Measurements from ENCODE around the gene CTPS1. TPM values are rescaled to one million over a fixed set of nuclear protein-coding genes. Genes with fewer than 3 reads are reported as not detected.

Gene CTPS1
- total and polyA plus RNA-seq, 2 experiments from 2014 or later, result 31.8 to 93.9 TPM

DNA sequence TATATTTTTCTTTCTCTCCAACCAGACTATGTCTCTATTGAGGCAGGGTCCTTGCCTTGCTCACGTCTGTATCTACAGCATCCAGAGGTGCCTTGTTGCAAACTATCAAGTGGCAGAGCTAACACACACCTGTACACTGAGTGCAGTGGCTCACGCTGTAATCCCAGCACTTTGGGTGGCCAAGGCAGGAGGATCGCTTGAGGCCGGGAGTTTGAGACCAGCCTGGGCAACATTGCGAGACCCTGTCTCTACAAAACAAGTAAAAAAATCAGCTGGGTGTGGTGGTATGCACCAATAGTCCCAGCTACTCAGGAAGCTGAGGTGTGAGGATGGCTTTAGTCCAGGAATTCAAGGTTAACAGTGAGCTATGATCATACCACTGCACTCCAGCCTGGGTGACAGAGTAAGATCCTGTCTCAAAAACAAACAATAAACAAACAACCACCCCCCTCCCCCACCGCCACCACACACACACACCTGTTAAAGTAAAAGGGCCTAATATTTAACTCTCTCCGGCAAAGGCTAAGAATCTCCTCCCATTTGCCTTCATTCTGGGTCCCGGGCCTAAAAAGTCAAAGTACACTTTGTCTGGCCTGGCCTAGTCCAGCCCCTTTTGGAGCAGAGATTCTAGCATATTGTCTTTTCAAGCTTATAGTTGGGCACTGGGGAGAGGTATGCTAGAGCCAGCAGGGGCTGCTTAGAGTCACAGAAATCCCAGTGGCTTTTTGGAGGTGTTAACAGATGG, 51.5 kb downstream of the CTPS1 start:
- Mint-ChIP-seq H3K9me3 (no peaks in the 10 kb centered on the region), H3K4me3 (no peak overlapping the region), H3K27me3 (ENCODE audit: insufficient read depth, low read depth, poor library complexity) (peaks cover 4% of the 10 kb centered on the region), H3K27ac (no peak overlapping the region), H3K36me3 (ENCODE audit: low read depth) (peaks cover 30% of the 10 kb centered on the region), H3K4me1 (peaks cover 17% of the 10 kb centered on the region)
- Histone ChIP-seq H3K9me2 (ENCODE audit: insufficient read depth) (no peaks in the 10 kb centered on the region), H3K4me2 (no peak overlapping the region), H4K20me1 (replicated peaks; ENCODE audit: insufficient read depth) (no peaks in the 10 kb centered on the region), H3K79me2 (replicated peaks; ENCODE audit: insufficient read depth) (no peaks in the 10 kb centered on the region), H3K27ac (ENCODE audit: low read depth) (no peak overlapping the region), H2AFZ (no peak overlapping the region), H3F3A (replicated peaks; ENCODE audit: low read depth) (no peaks in the 10 kb centered on the region), H3K4me3 (no peak overlapping the region), H3K4me1 (ENCODE audit: insufficient read depth) (peaks cover 6% of the 10 kb centered on the region; the same call in 1 of the 2 replicates), H3K27me3 (ENCODE audit: insufficient read depth) (no peaks in the 10 kb centered on the region), H3K36me3 (ENCODE audit: insufficient read depth) (no peaks in the 10 kb centered on the region)
- DNase-seq (ENCODE audit: low spot score) (no peak), ATAC-seq (no peak)
- TF ChIP-seq, protein P1, sequence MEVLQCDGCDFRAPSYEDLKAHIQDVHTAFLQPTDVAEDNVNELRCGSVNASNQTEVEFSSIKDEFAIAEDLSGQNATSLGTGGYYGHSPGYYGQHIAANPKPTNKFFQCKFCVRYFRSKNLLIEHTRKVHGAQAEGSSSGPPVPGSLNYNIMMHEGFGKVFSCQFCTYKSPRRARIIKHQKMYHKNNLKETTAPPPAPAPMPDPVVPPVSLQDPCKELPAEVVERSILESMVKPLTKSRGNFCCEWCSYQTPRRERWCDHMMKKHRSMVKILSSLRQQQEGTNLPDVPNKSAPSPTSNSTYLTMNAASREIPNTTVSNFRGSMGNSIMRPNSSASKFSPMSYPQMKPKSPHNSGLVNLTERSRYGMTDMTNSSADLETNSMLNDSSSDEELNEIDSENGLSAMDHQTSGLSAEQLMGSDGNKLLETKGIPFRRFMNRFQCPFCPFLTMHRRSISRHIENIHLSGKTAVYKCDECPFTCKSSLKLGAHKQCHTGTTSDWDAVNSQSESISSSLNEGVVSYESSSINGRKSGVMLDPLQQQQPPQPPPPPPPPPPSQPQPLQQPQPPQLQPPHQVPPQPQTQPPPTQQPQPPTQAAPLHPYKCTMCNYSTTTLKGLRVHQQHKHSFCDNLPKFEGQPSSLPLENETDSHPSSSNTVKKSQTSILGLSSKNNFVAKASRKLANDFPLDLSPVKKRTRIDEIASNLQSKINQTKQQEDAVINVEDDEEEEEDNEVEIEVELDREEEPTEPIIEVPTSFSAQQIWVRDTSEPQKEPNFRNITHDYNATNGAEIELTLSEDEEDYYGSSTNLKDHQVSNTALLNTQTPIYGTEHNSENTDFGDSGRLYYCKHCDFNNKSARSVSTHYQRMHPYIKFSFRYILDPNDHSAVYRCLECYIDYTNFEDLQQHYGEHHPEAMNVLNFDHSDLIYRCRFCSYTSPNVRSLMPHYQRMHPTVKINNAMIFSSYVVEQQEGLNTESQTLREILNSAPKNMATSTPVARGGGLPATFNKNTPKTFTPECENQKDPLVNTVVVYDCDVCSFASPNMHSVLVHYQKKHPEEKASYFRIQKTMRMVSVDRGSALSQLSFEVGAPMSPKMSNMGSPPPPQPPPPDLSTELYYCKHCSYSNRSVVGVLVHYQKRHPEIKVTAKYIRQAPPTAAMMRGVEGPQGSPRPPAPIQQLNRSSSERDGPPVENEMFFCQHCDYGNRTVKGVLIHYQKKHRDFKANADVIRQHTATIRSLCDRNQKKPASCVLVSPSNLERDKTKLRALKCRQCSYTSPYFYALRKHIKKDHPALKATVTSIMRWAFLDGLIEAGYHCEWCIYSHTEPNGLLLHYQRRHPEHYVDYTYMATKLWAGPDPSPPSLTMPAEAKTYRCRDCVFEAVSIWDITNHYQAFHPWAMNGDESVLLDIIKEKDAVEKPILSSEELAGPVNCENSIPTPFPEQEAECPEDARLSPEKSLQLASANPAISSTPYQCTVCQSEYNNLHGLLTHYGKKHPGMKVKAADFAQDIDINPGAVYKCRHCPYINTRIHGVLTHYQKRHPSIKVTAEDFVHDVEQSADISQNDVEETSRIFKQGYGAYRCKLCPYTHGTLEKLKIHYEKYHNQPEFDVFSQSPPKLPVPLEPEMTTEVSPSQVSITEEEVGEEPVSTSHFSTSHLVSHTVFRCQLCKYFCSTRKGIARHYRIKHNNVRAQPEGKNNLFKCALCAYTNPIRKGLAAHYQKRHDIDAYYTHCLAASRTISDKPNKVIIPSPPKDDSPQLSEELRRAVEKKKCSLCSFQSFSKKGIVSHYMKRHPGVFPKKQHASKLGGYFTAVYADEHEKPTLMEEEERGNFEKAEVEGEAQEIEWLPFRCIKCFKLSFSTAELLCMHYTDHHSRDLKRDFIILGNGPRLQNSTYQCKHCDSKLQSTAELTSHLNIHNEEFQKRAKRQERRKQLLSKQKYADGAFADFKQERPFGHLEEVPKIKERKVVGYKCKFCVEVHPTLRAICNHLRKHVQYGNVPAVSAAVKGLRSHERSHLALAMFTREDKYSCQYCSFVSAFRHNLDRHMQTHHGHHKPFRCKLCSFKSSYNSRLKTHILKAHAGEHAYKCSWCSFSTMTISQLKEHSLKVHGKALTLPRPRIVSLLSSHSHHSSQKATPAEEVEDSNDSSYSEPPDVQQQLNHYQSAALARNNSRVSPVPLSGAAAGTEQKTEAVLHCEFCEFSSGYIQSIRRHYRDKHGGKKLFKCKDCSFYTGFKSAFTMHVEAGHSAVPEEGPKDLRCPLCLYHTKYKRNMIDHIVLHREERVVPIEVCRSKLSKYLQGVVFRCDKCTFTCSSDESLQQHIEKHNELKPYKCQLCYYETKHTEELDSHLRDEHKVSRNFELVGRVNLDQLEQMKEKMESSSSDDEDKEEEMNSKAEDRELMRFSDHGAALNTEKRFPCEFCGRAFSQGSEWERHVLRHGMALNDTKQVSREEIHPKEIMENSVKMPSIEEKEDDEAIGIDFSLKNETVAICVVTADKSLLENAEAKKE (CRISPR knock-in tag; IDR thresholded peaks at IDR 0.05), result no peak
- TF ChIP-seq EZH2phosphoT487 (IDR thresholded peaks at IDR 0.05; ENCODE audit: unreplicated experiment) (no peak), JUNB (IDR thresholded peaks at IDR 0.05; ENCODE audit: unreplicated experiment) (no peak), CREB1 (CRISPR knock-in tag; IDR thresholded peaks at IDR 0.05; ENCODE audit: low read depth) (no peak), NANOG (IDR thresholded peaks at IDR 0.05; ENCODE audit: borderline replicate concordance) (no peak)
- TF ChIP-seq, protein P2, sequence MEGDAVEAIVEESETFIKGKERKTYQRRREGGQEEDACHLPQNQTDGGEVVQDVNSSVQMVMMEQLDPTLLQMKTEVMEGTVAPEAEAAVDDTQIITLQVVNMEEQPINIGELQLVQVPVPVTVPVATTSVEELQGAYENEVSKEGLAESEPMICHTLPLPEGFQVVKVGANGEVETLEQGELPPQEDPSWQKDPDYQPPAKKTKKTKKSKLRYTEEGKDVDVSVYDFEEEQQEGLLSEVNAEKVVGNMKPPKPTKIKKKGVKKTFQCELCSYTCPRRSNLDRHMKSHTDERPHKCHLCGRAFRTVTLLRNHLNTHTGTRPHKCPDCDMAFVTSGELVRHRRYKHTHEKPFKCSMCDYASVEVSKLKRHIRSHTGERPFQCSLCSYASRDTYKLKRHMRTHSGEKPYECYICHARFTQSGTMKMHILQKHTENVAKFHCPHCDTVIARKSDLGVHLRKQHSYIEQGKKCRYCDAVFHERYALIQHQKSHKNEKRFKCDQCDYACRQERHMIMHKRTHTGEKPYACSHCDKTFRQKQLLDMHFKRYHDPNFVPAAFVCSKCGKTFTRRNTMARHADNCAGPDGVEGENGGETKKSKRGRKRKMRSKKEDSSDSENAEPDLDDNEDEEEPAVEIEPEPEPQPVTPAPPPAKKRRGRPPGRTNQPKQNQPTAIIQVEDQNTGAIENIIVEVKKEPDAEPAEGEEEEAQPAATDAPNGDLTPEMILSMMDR (conservative IDR thresholded peaks at IDR 0.05; ENCODE audit: low read depth in 2 of 2), result no peak
